ENCODE results near the gene ARHGAP33.

The ARHGAP33 gene

DNA sequence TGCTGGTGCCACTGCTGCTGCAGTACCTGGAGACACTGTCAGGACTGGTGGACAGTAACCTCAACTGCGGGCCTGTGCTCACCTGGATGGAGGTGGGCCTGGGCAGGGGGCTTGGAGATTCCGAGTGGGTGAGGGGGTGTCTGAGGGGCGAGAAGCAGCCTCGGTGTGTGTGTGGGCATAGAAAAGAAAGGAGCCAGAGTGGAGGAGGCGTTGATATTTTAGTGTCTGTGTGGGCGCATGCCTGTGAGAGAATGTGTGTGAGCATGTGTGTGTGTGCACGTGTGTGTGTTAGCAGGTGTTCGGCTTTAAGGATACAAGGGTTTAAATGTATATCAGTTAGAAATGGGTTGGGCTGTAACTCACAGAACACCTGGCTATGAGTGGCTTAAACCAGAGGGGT, 3.7 kb downstream of the ARHGAP33 start:
- in situ Hi-C loops (cut with MboI; ENCODE audit: low sequenced_read_pairs, unreplicated experiment), result no loop called here
- DNase-seq (ENCODE audit: low spot score), result no peak
- TF ChIP-seq, protein P1, sequence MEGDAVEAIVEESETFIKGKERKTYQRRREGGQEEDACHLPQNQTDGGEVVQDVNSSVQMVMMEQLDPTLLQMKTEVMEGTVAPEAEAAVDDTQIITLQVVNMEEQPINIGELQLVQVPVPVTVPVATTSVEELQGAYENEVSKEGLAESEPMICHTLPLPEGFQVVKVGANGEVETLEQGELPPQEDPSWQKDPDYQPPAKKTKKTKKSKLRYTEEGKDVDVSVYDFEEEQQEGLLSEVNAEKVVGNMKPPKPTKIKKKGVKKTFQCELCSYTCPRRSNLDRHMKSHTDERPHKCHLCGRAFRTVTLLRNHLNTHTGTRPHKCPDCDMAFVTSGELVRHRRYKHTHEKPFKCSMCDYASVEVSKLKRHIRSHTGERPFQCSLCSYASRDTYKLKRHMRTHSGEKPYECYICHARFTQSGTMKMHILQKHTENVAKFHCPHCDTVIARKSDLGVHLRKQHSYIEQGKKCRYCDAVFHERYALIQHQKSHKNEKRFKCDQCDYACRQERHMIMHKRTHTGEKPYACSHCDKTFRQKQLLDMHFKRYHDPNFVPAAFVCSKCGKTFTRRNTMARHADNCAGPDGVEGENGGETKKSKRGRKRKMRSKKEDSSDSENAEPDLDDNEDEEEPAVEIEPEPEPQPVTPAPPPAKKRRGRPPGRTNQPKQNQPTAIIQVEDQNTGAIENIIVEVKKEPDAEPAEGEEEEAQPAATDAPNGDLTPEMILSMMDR (IDR thresholded peaks at IDR 0.05; ENCODE audit: borderline replicate concordance, control extremely low read depth, extremely low read depth, insufficient read depth, missing control alignments), result no peak

DNA sequence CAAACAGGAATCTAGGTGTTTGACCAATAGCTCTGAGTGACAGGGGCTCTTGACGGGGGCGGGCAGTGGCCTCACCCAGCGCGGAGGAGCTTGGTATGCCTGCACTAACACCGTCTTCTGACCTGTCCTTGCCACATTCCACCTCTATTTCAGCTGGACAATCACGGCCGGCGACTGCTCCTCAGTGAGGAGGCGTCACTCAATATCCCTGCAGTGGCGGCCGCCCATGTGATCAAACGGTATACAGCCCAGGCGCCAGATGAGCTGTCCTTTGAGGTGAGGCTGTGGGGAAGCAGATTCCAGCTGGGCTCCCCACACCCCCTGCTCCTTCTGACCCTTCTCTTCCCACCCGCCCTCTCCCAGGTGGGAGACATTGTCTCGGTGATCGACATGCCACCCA, 4.7 kb downstream of the ARHGAP33 start:
- no peak for DNase-seq (ENCODE audit: low spot score)
- TF ChIP-seq, protein P1 (IDR thresholded peaks at IDR 0.05; ENCODE audit: borderline replicate concordance, control extremely low read depth, extremely low read depth, insufficient read depth, missing control alignments), result no peak
- in situ Hi-C loops (cut with MboI; ENCODE audit: low sequenced_read_pairs, unreplicated experiment), result no loop called here

DNA sequence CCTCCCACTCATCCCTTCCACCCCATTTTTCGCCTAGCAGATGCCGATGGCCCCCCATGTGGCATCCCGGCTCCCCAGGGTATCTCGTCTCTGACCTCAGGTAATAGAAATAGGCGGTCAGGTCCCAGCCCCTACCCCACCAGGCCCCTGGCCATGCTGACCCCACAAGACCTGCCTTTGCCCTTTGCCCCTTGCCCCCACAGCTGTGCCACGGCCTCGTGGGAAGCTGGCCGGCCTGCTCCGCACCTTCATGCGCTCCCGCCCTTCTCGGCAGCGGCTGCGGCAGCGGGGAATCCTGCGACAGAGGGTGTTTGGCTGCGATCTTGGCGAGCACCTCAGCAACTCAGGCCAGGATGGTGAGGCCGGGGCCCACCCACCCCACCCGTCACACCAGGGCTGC, 5.4 kb downstream of the ARHGAP33 start:
- DNase-seq (ENCODE audit: low spot score), result no peak
- in situ Hi-C loops (cut with MboI; ENCODE audit: low sequenced_read_pairs, unreplicated experiment), result no loop called here
- TF ChIP-seq, protein P1 (IDR thresholded peaks at IDR 0.05; ENCODE audit: borderline replicate concordance, control extremely low read depth, extremely low read depth, insufficient read depth, missing control alignments), result no peak

DNA sequence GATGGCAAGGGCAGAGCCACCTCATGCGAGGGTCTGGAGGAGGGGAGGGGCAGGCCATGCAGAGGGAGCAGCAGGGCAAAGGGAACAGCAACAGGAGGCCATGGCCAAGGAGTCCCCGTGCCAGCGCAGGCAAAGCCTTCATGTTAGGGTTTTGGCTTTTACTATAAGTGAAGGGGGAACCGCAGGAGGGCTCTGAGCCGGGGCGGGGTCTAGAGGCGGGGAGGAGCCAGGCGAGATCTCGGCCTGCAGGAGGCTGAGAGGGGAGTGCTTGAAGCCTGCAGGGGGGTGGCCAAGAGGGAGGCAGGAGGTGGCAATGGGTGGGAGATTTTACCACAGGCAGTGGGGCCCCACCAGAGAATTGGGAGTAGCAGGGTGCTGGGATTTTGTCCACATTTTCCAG, 6.3 kb downstream of the ARHGAP33 start:
- TF ChIP-seq, protein P1 (IDR thresholded peaks at IDR 0.05; ENCODE audit: borderline replicate concordance, control extremely low read depth, extremely low read depth, insufficient read depth, missing control alignments), result no peak
- no peak for DNase-seq (ENCODE audit: low spot score)
- in situ Hi-C loops (cut with MboI; ENCODE audit: low sequenced_read_pairs, unreplicated experiment), result no loop called here

DNA sequence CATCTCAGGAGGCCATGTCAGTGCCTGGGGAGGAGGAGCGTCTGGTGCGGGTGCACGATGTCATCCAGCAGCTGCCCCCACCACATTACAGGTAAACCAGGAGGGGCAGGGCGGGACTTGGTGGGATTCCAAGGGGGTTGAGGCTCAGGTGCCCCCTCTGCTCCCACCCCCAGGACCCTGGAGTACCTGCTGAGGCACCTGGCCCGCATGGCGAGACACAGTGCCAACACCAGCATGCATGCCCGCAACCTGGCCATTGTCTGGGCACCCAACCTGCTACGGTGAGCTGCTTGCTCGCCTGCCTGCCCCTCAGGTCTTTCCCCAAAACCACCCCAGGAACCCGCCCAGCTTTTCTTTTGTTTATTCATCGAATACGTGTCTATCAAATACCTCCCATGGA, 7.2 kb downstream of the ARHGAP33 start:
- TF ChIP-seq, protein P1 (IDR thresholded peaks at IDR 0.05; ENCODE audit: borderline replicate concordance, control extremely low read depth, extremely low read depth, insufficient read depth, missing control alignments), result no peak
- in situ Hi-C loops (cut with MboI; ENCODE audit: low sequenced_read_pairs, unreplicated experiment), result no loop called here
- no peak for DNase-seq (ENCODE audit: low spot score)

DNA sequence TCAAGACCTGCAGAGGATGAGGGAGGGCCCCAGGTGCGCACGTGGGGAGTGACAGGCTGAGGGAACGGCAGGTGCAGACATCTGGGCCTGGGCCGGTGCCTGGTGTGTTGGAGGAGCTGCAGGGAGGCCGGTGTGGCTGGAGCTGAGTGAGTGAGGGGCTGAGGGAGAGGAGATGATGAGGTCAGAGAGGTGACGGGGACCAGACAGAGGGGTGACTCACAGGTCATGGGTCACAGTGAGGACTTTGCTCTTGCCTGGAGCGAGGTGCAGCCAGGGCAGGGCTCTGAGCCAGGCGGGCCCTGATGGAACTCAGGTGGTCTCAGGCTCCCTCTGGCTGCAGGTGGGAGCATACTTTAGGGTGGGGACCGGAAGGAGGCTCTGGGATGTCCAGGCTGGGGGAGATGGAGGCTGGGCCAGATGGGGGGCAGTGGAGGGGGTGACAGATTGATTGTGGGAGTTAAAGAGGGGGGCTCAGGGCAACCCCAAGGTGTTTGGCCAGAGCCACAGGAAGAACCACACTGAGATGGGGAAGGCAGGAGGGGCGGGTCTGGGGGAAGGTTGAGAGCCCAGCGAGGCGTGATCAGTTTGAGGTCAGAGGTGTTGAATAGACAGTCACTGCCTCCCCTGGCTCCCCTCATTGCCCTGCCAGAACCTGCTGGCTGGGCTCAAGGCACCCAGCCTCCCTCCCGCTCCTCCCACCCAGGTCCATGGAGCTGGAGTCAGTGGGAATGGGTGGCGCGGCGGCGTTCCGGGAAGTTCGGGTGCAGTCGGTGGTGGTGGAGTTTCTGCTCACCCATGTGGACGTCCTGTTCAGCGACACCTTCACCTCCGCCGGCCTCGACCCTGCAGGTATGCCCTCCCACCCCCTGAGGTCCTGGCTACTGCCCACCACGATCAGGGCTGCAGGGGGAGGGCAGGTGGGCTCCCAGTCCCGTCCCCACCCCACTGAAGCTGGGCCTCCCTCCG, 8.4 kb downstream of the ARHGAP33 start:
- no peak for DNase-seq (ENCODE audit: low spot score)
- in situ Hi-C loops (cut with MboI; ENCODE audit: low sequenced_read_pairs, unreplicated experiment), result no loop called here
- TF ChIP-seq, protein P1 (IDR thresholded peaks at IDR 0.05; ENCODE audit: borderline replicate concordance, control extremely low read depth, extremely low read depth, insufficient read depth, missing control alignments), result no peak

Measured in GM13976 (cell line).